ENCODE results near the gene PDE6A. TPM values are rescaled to one million over a fixed set of nuclear protein-coding genes. Genes with fewer than 3 reads are reported as not detected.

The PDE6A gene
- total and polyA plus RNA-seq, 9 donors, result 0.05 to 0.68 (median 0.15) TPM

DNA sequence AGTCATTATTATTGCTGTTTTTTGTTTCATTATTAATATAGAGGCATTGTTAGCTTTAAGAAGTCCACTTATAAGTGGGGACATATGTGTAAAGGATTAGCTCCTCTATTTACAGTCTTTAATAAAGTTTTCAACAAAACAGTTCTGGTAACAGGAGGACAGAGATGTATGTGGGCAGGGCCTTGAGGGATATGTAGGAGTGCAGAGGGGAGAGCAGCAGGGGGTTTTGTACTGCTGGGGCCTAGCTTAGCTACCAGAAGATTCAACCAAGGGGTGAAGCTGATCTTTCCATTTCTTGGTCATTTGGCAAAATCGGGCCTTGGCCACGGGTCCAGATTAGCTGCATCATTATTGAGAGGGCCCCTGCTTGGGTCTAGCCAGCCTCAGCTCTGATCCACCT, 124.6 kb downstream of the PDE6A start:
- 64 to 84% (median 80%) methylated on average over 2 of the region's 2 CpGs for WGBS, 3 donors

DNA sequence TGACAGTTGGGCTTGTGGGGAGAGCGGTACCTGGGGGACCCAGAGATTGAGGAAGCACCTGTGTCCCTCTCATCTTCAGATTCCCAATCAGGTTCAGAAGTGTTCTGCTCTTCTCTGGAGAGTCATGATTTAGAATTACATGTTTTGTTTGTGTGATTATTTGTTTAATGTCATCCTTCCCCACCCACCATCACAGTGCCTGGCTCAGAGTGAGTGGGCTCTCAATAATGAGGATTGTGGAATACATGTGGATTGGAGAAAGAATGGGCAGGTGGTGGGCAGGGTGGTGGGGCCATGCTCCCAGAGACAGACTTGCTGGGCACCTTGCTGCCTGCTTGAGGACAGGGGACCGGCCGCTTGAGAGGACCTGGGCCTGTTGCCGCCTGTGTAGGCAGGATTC, 126.5 kb downstream of the PDE6A start:
- Histone ChIP-seq H3K9me3 (no peaks in the 10 kb centered on the region), H3K4me3 (no peak overlapping the region), H3K27me3 (no peaks in the 10 kb centered on the region), H3K4me1 (ENCODE audit: insufficient read depth) (peaks cover 2% of the 10 kb centered on the region), H3K27ac (no peak overlapping the region), H3K36me3 (no peaks in the 10 kb centered on the region)
- DNase-seq, result no peak
- intact Hi-C loops (cut with DNase I), result no loop called here
- TF ChIP-seq POLR2A (IDR thresholded peaks at IDR 0.05) (no peak), EP300 (IDR thresholded peaks at IDR 0.05) (no peak)
- TF ChIP-seq, protein P1, sequence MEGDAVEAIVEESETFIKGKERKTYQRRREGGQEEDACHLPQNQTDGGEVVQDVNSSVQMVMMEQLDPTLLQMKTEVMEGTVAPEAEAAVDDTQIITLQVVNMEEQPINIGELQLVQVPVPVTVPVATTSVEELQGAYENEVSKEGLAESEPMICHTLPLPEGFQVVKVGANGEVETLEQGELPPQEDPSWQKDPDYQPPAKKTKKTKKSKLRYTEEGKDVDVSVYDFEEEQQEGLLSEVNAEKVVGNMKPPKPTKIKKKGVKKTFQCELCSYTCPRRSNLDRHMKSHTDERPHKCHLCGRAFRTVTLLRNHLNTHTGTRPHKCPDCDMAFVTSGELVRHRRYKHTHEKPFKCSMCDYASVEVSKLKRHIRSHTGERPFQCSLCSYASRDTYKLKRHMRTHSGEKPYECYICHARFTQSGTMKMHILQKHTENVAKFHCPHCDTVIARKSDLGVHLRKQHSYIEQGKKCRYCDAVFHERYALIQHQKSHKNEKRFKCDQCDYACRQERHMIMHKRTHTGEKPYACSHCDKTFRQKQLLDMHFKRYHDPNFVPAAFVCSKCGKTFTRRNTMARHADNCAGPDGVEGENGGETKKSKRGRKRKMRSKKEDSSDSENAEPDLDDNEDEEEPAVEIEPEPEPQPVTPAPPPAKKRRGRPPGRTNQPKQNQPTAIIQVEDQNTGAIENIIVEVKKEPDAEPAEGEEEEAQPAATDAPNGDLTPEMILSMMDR (IDR thresholded peaks at IDR 0.05), result no peak
- 97 to 98% (median 97%) methylated on average over 4 of the region's 4 CpGs for WGBS, 3 donors

More for the DNA sequence above, 124.6 kb downstream of the PDE6A start:
- TF ChIP-seq POLR2A (IDR thresholded peaks at IDR 0.05) (no peak), EP300 (IDR thresholded peaks at IDR 0.05) (no peak)
- TF ChIP-seq, protein P1 (IDR thresholded peaks at IDR 0.05), result no peak
- H3K4me1 ChIP-seq (ENCODE audit: insufficient read depth), result peaks cover 14% of the 10 kb centered on the region
- no peaks in the 10 kb centered on the region for H3K36me3 ChIP-seq
- H3K9me3 ChIP-seq, result no peaks in the 10 kb centered on the region
- H3K27me3 ChIP-seq, result no peaks in the 10 kb centered on the region
- intact Hi-C loops (cut with DNase I), result loop anchor here in 1 of 4 donors (10.0 kb wide), 1 partner anchor 85 kb away; the partner anchor contains the start of gene PPARGC1B
- no peak overlapping the region for H3K4me3 ChIP-seq
- H3K27ac ChIP-seq, result no peak overlapping the region
- DNase-seq, result no peak

DNA sequence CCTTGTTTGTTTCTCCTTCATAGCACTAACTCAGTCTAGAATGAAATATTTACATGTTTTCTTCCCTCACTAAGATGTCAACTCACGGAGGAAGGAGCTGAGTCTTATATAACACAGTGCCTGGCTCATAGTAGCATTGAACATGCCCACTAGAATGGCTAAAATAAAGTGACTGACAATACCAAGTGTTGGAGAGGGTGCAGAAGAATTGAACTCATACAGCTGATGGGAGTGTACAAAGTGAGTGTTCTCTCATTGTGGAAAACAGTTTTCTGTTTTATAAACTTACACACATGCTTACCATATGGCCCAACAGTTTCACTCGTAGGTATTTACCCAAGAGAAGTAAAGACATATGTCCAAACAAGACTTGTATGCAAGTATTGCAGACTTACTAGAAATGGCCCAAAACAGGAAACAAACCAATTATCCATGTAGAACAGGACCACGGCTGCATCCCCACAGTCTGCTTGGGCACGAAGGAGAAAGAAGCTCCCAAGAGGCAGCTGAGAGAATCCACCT, 127.0 kb downstream of the PDE6A start:
- Histone ChIP-seq H3K9me3 (no peaks in the 10 kb centered on the region), H3K36me3 (no peaks in the 10 kb centered on the region), H3K27ac (no peak overlapping the region), H3K4me3 (no peak overlapping the region), H3K27me3 (no peaks in the 10 kb centered on the region), H3K4me1 (ENCODE audit: insufficient read depth) (no peaks in the 10 kb centered on the region)
- 74 to 78% (median 77%) methylated on average over 4 of the region's 4 CpGs for WGBS, 3 donors
- TF ChIP-seq POLR2A (IDR thresholded peaks at IDR 0.05) (no peak), EP300 (IDR thresholded peaks at IDR 0.05) (no peak)
- TF ChIP-seq, protein P1 (IDR thresholded peaks at IDR 0.05), result no peak
- intact Hi-C loops (cut with DNase I), result no loop called here
- DNase-seq, result no peak

DNA sequence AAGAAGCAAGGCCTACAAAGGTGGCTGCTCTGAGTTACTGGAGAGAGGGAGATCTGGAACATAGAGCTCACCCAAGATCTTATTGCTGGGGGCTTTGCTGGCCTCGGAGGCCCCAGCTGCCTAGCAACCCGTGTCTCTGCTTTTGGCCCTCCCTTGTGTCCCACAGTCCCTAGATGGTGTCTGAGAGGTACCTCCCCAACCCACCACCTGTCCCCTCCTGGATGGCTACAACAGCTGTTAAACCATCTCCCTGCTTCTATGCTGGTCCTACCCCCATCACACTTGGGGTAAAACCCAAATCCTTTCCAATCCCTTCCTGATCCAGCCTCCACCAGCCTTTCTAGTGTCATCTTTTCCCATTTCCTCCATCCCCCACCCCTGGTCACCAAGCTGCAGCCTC, 127.9 kb downstream of the PDE6A start:
- DNase-seq, result no peak
- Histone ChIP-seq H3K27me3 (no peaks in the 10 kb centered on the region), H3K27ac (no peak overlapping the region), H3K9me3 (no peaks in the 10 kb centered on the region), H3K4me3 (no peak overlapping the region), H3K4me1 (ENCODE audit: insufficient read depth) (no peaks in the 10 kb centered on the region), H3K36me3 (no peaks in the 10 kb centered on the region)
- TF ChIP-seq EP300 (IDR thresholded peaks at IDR 0.05) (no peak), POLR2A (IDR thresholded peaks at IDR 0.05) (no peak)
- TF ChIP-seq, protein P1 (IDR thresholded peaks at IDR 0.05), result no peak
- 71 to 94% (median 73%) methylated on average over 2 of the region's 2 CpGs for WGBS, 3 donors
- intact Hi-C loops (cut with DNase I), result no loop called here

Data from ovary (tissue), 9 donors.